ENCODE results near the gene KIF18A. TPM values are rescaled to one million over a fixed set of nuclear protein-coding genes. Genes with fewer than 3 reads are reported as not detected.

Gene KIF18A
- total RNA-seq, 2 donors from 2014 or later = 5.3 to 8.9 TPM

GRCh38 chr11:27997344-27997743 lies 110.6 kb downstream of the KIF18A start:
- no peaks in the 10 kb centered on the region for H3K36me3 Mint-ChIP-seq (ENCODE audit: low read depth)
- H3K4me1 Mint-ChIP-seq = no peaks in the 10 kb centered on the region
- no peaks in the 10 kb centered on the region for H3K9me3 ChIP-seq (ENCODE audit: control insufficient read depth, low read length, poor library complexity, severe bottlenecking)
- H3K27me3 Mint-ChIP-seq = peaks cover 4% of the 10 kb centered on the region
- ATAC-seq (no peak), DNase-seq (no peak)
- no peak overlapping the region for H3K4me3 Mint-ChIP-seq
- no peak overlapping the region for H3K27ac Mint-ChIP-seq

DNA sequence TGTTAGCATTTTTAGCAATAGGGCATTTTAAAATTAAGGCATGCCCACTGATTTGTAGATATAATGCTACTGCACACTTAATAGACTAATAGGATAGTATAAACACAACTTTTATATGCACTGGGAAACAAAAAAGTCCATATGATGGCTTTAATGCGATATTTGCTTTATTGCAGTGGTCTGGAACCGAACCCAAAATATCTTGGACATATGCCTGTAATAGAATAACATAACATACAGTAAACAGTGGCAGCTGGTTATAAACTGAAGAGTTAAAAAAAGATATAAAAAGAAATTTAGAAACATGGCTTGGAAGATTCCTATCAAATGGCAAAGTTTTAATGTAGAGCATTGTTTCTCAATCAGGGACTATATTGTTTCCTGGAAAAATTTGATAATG lies 111.9 kb downstream of the KIF18A start:
- no peaks in the 10 kb centered on the region for H3K4me1 Mint-ChIP-seq
- DNase-seq (no peak), ATAC-seq (no peak)
- H3K27ac Mint-ChIP-seq = no peak overlapping the region
- H3K4me3 Mint-ChIP-seq = no peak overlapping the region
- peaks cover 4% of the 10 kb centered on the region for H3K27me3 Mint-ChIP-seq
- no peaks in the 10 kb centered on the region for H3K36me3 Mint-ChIP-seq (ENCODE audit: low read depth)
- H3K9me3 ChIP-seq (ENCODE audit: control insufficient read depth, low read length, poor library complexity, severe bottlenecking) = no peaks in the 10 kb centered on the region

GRCh38 chr11:27995083-27995482 lies 112.9 kb downstream of the KIF18A start:
- no peaks in the 10 kb centered on the region for H3K4me1 Mint-ChIP-seq
- ATAC-seq (no peak), DNase-seq (no peak)
- no peak overlapping the region for H3K27ac Mint-ChIP-seq
- no peak overlapping the region for H3K4me3 Mint-ChIP-seq
- no peaks in the 10 kb centered on the region for H3K9me3 ChIP-seq (ENCODE audit: control insufficient read depth, low read length, poor library complexity, severe bottlenecking)
- peaks cover 4% of the 10 kb centered on the region for H3K27me3 Mint-ChIP-seq
- H3K36me3 Mint-ChIP-seq (ENCODE audit: low read depth) = no peaks in the 10 kb centered on the region

DNA sequence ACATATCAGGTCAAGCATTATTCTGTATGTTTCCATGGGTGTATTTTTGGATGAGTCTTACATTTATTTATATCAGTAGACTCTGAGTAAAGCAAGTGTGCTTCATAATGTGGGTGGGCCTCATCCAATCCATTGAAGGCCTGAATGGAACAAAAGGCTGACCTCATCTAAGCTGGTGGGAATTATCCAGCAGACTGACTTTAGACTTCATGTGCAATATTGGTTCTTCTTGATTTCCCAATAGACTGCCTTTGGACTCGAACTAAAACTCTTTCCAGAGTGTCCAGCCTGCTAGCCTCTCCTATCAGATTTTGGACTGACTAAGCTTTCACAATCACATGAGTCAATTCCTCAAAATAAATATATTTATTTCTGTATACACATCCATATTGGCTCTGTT lies 116.2 kb downstream of the KIF18A start:
- no peaks in the 10 kb centered on the region for H3K9me3 ChIP-seq (ENCODE audit: control insufficient read depth, low read length, poor library complexity, severe bottlenecking)

DNA sequence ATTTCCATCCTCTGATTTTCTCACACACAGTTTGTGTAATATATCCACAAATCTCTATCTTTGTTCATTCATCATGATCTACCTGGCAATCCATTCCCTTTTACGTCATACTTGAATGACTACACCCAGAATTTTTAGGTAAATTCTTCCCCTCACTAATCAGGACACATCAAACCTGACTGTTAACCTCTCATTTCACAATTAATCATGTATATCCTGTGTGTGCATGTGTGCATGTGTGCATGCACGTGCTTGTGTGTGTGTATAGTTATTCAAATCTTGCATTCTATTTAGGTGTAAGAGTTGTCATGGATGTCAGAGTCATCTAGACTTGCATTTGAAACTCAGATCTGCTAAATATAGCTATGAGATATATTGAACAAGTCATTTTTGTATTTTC lies 130.4 kb downstream of the KIF18A start:
- Mint-ChIP-seq H3K4me3 (no peak overlapping the region), H3K27ac (no peak overlapping the region), H3K36me3 (ENCODE audit: low read depth) (no peaks in the 10 kb centered on the region), H3K4me1 (no peaks in the 10 kb centered on the region), H3K27me3 (peaks cover 5% of the 10 kb centered on the region)
- ATAC-seq = no peak
- no peaks in the 10 kb centered on the region for H3K9me3 ChIP-seq (ENCODE audit: control insufficient read depth, low read length, poor library complexity, severe bottlenecking)
- no peak for DNase-seq

More for the DNA sequence above, 116.2 kb downstream of the KIF18A start:
- no peaks in the 10 kb centered on the region for H3K36me3 Mint-ChIP-seq (ENCODE audit: low read depth)
- DNase-seq (no peak), ATAC-seq (no peak)
- H3K27me3 Mint-ChIP-seq = peaks cover 4% of the 10 kb centered on the region
- no peak overlapping the region for H3K4me3 Mint-ChIP-seq
- H3K4me1 Mint-ChIP-seq = peaks cover 4% of the 10 kb centered on the region
- H3K27ac Mint-ChIP-seq = no peak overlapping the region

- DNase-seq (no peak), ATAC-seq (no peak)
- H3K9me3 ChIP-seq (ENCODE audit: control insufficient read depth, low read length, poor library complexity, severe bottlenecking) = no peaks in the 10 kb centered on the region
- Mint-ChIP-seq H3K36me3 (ENCODE audit: low read depth) (no peaks in the 10 kb centered on the region), H3K27me3 (peaks cover 5% of the 10 kb centered on the region), H3K27ac (no peak overlapping the region), H3K4me3 (no peak overlapping the region), H3K4me1 (no peaks in the 10 kb centered on the region)
These were observed 130.9 kb downstream of the KIF18A start for GRCh38 chr11:27977031-27977430.

DNA sequence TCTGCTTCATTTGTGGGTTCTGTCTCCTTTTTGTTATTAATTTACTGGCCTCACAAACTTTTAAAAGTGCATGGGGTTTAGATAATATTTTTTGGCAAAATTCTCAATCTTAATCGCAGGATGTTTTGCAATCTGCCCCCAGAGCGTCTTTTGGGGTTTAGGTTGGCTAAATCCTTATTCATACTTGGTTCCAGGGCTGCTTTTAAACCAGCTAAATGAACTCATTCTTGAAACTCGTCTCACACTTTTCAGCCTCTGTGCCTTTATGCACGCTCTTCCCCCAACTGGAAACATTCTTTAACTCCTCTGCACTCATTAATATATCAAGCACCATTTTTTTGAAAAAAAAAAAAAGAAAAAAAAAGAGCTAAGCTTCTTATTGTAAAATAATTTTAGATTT lies 131.7 kb downstream of the KIF18A start:
- H3K4me3 Mint-ChIP-seq = no peak overlapping the region
- H3K27ac Mint-ChIP-seq = no peak overlapping the region
- H3K4me1 Mint-ChIP-seq = no peaks in the 10 kb centered on the region
- H3K36me3 Mint-ChIP-seq (ENCODE audit: low read depth) = no peaks in the 10 kb centered on the region
- no peak for DNase-seq
- no peaks in the 10 kb centered on the region for H3K9me3 ChIP-seq (ENCODE audit: control insufficient read depth, low read length, poor library complexity, severe bottlenecking)
- no peak for ATAC-seq
- H3K27me3 Mint-ChIP-seq = peaks cover 5% of the 10 kb centered on the region

GRCh38 chr11:27973851-27974536 lies 134.0 kb downstream of the KIF18A start:
- H3K9me3 ChIP-seq (ENCODE audit: control insufficient read depth, low read length, poor library complexity, severe bottlenecking) = no peaks in the 10 kb centered on the region
- ATAC-seq = no peak
- Mint-ChIP-seq H3K27me3 (no peaks in the 10 kb centered on the region), H3K4me1 (no peaks in the 10 kb centered on the region), H3K36me3 (ENCODE audit: low read depth) (no peaks in the 10 kb centered on the region), H3K4me3 (no peak overlapping the region), H3K27ac (no peak overlapping the region)
- DNase-seq = no peak

DNA sequence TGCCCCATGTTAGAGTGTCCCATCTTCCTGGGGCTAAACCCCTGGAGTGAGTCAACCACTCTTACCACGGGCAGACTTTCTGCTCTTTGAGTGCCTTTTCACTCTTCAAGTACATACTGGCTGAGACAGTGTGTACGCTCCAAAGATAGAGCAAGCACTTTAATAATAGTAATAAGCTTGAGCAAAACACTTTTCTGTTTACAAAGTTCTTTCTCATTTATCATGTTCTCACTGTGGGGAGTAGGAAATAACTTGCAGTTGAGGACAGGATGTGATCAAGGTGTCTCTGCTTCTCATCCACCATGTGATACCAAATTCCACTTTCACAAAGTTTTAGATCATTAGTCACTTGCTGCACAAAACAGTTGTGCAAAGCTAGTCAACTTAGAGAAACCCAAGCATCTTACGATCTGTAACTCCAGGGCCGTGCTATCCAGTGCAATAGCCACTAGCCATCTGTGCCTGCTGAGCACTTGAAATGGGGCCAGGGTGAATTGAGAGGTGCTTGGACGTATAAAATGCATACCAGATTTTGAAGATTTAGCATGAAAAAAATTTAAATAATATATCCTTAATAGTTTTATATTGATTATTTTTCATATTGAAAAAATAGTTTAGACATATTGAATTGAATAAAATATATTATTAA lies 135.3 kb downstream of the KIF18A start:
- Mint-ChIP-seq H3K27me3 (no peaks in the 10 kb centered on the region), H3K4me1 (no peaks in the 10 kb centered on the region), H3K4me3 (no peak overlapping the region), H3K27ac (no peak overlapping the region), H3K36me3 (ENCODE audit: low read depth) (no peaks in the 10 kb centered on the region)
- ATAC-seq (no peak), DNase-seq (no peak)
- H3K9me3 ChIP-seq (ENCODE audit: control insufficient read depth, low read length, poor library complexity, severe bottlenecking) = no peaks in the 10 kb centered on the region

- H3K36me3 Mint-ChIP-seq (ENCODE audit: low read depth) = no peaks in the 10 kb centered on the region
- no peak overlapping the region for H3K27ac Mint-ChIP-seq
- no peak for ATAC-seq
- H3K4me1 Mint-ChIP-seq = no peaks in the 10 kb centered on the region
- H3K9me3 ChIP-seq (ENCODE audit: control insufficient read depth, low read length, poor library complexity, severe bottlenecking) = no peaks in the 10 kb centered on the region
- H3K27me3 Mint-ChIP-seq = no peaks in the 10 kb centered on the region
- H3K4me3 Mint-ChIP-seq = no peak overlapping the region
- no peak for DNase-seq
These were observed 136.8 kb downstream of the KIF18A start for GRCh38 chr11:27971171-27971570.

Other genes with a start within 250 kb of the KIF18A start
- gene METTL15, start 232 bp upstream of the KIF18A start, total RNA-seq = 1 to 10 TPM; 9.4 to 9.5 TPM

Data from T-helper 17 cell (primary cell).